HG02938 (cell line): ENCODE results near the gene OR4D9.
A peak's percentile ranks its signal among the peaks of the same experiment; 100 is the strongest.

Experiments used
- ATAC-seq: cut with Tn5 transposase; IDR thresholded peaks from one replicate; pipeline ENCODE4 v1.9.1; 2021; ENCODE audit warnings: mild to moderate bottlenecking, moderate library complexity; ENCODE audit not compliant: unreplicated experiment

Gene OR4D9

GRCh38 chr11:59550368-59550841, 39.1 kb downstream of the OR4D9 start:
- ATAC-seq, result peak; percentile 84

GRCh38 chr11:59550842-59551658, 39.7 kb downstream of the OR4D9 start:
- peak; percentile 42 for ATAC-seq

DNA sequence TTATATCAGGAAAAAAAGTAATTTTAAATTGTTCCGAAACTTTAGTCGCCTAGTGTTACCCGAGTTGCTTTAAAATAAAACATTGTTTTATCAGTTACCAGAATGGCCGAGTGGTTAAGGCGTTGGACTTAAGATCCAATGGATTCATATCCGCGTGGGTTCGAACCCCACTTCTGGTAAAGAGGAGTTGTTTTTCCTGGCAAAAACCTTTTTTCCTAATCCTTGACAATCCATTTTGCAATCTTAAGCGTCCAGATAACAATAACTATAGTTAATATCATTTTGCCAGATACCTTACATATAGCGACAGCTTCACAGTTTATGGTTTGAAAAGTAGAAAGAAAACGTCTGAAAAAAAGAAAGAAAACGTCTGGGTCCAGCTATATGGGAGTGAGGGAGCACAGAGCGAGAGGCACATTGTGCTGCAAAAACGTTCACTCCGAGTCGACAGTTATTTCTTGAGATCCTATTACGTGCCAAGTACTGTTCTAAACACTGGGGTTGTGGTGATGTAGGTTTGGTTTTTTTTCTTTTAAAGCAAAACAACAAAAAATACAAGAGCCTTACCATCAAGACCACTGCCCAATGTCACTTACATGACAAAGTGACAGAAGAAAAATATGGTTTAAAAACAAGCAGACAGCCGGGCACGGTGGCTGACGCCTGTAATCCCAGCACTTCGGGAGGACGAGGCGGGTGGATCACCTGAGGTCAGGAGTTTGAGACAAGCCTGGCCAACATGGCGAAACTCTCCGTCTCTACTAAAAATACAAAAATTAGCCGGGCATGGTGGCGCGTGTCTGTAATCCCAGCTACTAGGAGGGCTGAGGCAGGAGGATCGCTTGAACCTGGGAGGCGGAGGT, 40.6 kb downstream of the OR4D9 start:
- no peak for ATAC-seq

DNA sequence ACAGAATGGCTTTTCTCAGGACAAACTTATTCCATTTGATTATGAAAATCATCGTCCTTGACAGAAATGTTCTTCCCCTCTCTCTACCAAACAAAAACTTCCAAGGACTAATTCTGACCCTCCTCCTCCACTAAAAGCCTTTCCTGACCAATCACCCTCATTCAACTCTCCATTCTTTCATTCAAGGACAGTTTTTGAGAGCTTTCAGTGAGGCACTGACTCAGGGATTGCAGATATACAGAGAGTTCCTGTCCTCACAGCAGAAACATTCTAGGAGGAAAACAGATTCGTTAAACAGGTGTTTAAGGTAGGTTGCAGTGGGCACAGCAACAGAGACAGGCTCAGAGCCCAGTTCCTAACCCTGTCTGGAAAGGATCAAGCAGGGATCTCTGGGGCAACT, 41.5 kb downstream of the OR4D9 start:
- ATAC-seq, result no peak

GRCh38 chr11:59553323-59553722, 42.0 kb downstream of the OR4D9 start:
- ATAC-seq, result no peak

- no peak for ATAC-seq
Observed at GRCh38 chr11:59555601-59556114, 44.3 kb downstream of the OR4D9 start.

DNA sequence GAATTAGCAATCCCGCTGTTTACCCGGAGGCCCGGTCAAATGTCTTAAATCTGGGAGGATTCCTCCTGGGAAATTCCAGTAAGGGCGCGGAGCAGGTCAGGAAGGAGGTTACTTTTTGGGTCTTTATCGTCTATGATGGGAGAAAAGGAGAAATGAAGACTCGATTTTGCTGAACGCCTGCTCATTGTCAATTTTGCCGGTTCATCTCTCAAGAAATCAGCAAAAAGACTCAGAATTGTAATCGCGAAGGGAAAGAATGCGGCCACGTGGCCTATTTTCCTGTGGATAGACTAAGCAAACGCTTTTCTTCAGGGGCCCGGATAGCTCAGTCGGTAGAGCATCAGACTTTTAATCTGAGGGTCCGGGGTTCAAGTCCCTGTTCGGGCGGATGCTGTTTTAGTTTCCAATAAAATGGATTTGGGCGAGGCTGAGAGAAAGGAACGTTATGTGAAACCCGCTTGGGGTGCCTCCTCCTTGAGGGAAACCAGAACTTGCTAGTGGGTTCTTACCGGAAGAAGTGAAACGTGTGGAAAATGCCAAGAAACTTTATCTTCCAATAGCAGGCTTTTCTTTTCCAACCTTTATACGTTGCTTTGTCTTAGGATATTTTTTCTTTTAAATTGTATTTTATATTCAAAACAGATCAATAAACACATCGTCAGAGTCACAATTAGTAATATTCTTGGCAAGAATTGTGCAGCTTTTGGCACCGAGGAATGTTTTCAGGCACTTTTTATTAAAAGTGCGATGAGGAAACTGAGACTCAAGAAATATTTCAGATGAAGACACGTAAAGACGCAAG, 45.0 kb downstream of the OR4D9 start:
- ATAC-seq, result no peak

- no peak for ATAC-seq
Observed at GRCh38 chr11:59556917-59557348, 45.6 kb downstream of the OR4D9 start.

- ATAC-seq, result no peak
Observed at GRCh38 chr11:59558270-59558643, 46.9 kb downstream of the OR4D9 start.

- ATAC-seq, result peak; percentile 1
Observed at GRCh38 chr11:59559886-59560285, 48.5 kb downstream of the OR4D9 start.

DNA sequence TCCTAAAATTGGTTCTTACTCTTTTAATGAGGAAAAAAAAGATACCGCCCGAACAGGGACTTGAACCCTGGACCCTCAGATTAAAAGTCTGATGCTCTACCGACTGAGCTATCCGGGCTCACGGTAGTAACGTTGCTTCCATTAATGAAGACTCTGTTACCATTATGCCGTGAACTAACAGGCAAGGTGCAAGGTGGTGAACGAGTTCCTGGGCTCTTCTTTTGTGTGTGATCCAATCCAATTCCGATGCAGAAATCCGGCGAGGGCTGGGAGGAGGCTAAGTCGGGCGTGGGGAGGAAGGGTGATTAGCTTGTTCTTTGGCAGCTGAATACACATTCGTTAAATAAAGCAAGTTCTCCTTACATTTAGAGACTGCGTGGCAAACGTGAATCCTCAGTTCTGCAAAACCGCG, 49.0 kb downstream of the OR4D9 start:
- peak; percentile 34 for ATAC-seq

DNA sequence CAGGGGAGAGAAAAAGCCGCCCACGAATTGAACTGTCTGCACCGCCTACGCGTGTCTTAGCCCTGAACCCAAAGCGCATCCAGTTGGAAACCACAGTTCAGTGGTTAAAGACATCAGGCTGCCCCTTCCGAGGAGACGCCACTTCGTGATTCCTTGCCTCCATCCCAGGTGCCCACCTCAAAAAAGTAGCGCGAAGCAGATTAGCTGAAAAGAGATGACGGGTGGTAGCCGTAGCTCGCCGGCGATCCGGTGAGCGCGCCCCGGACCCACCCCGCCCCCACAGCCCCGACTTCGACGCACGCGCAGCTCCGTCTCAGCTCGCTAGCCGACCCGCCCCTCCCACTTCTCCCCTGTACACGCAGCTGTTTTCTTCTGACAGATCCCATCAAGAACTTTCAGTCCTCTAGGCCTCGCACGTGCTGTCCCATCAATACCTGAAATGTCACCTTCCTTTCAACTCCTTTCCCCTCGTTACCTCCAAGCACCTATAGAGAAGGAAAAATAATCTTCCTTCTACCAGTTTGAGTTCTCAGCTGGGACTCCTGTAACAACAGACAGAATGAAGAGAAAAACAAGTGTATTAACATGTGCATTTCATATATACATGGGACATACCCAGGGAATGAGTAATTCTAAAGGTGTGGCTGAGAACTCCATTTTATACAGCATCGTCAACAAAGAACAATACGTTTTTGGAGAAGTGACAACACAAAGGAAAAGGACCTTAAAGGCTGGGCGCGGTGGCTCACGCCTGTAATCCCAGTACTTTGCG, 49.5 kb downstream of the OR4D9 start:
- ATAC-seq, result peak; percentile 41

GRCh38 chr11:59562292-59562691, 51.0 kb downstream of the OR4D9 start:
- no peak for ATAC-seq
